SK-N-SH treated with all-trans-retinoic acid at 6 μM for 48 hours (cell line): ENCODE measurements around the gene WNT6.

Experiments used
- ATAC-seq: fragments of 200-7000 bp; cut with Tn5 transposase; 3 replicates; pipeline ENCODE4 v1.9.1; 2020; ENCODE audit warnings: mild to moderate bottlenecking, moderate library complexity
- ARNTL ChIP-seq: fragments of 450-650 bp; formaldehyde crosslinking; IDR thresholded peaks from 2 replicates; pipeline ENCODE4 v1.5.0; 2020; ENCODE audit warnings: low read depth, mild to moderate bottlenecking, moderate library complexity, borderline replicate concordance
- ESRRG ChIP-seq: fragments of 250-450 bp; sonication (Bioruptor Pico); IDR thresholded peaks from 2 replicates; pipeline ENCODE4 v1.6.1; 2021; ENCODE audit warnings: mild to moderate bottlenecking
- GLIS3 ChIP-seq: fragments of 250-450 bp; sonication (Bioruptor Pico); IDR thresholded peaks from 2 replicates; pipeline ENCODE4 v1.5.0; 2020; ENCODE audit warnings: mild to moderate bottlenecking, moderate library complexity
- ISL1 ChIP-seq: fragments of 250-450 bp; sonication (Bioruptor Pico); IDR thresholded peaks from 2 replicates; pipeline ENCODE4 v2.1.2; 2022; ENCODE audit warnings: mild to moderate bottlenecking, moderate library complexity
- OSR1 ChIP-seq: fragments of 250-450 bp; sonication (Bioruptor Pico); IDR thresholded peaks from 2 replicates; pipeline ENCODE4 v1.8.0; 2022; ENCODE audit warnings: moderate library complexity, mild to moderate bottlenecking, inconsistent platforms
- PPARA ChIP-seq: fragments of 250-450 bp; sonication (Bioruptor Pico); IDR thresholded peaks from 2 replicates; pipeline ENCODE4 v1.5.0; 2020; ENCODE audit warnings: mild to moderate bottlenecking, borderline replicate concordance
- RARB ChIP-seq: fragments of 250-450 bp; sonication (Bioruptor Pico); IDR thresholded peaks from 2 replicates; pipeline ENCODE4 v1.8.0; 2021; ENCODE audit warnings: mild to moderate bottlenecking, moderate library complexity
- SNAI2 ChIP-seq: fragments of 250-450 bp; sonication (Bioruptor Pico); IDR thresholded peaks from 2 replicates; pipeline ENCODE4 v1.5.0; 2020; ENCODE audit warnings: mild to moderate bottlenecking, moderate library complexity
- ZC3H10 ChIP-seq: fragments of 250-450 bp; sonication (Bioruptor Pico); IDR thresholded peaks from 2 replicates; pipeline ENCODE4 v1.5.1; 2021; ENCODE audit warnings: mild to moderate bottlenecking, moderate library complexity
- ZFP3 ChIP-seq: fragments of 250-450 bp; sonication (Bioruptor Pico); IDR thresholded peaks from 2 replicates; pipeline ENCODE4 v1.5.0; 2020; ENCODE audit warnings: mild to moderate bottlenecking, moderate library complexity
- ZFP30 ChIP-seq: fragments of 450-650 bp; formaldehyde crosslinking; IDR thresholded peaks from 2 replicates; pipeline ENCODE4 v1.5.0; 2022; ENCODE audit warnings: mild to moderate bottlenecking, moderate library complexity
- ZNF565 ChIP-seq: fragments of 450-650 bp; formaldehyde crosslinking; conservative IDR thresholded peaks from 2 replicates; pipeline ENCODE4 v1.5.0; 2020; ENCODE audit warnings: low read depth, mild to moderate bottlenecking, moderate library complexity
- ZNF70 ChIP-seq: fragments of 450-650 bp; formaldehyde crosslinking; IDR thresholded peaks from 2 replicates; pipeline ENCODE4 v1.5.0; 2020; ENCODE audit warnings: mild to moderate bottlenecking, moderate library complexity
- ZNF8 ChIP-seq: fragments of 450-650 bp; formaldehyde crosslinking; IDR thresholded peaks from 2 replicates; pipeline ENCODE4 v1.5.0; 2020; ENCODE audit warnings: mild to moderate bottlenecking, moderate library complexity
- TF ChIP-seq, protein P1 (sequence below): fragments of 250-450 bp; sonication (Bioruptor Pico); IDR thresholded peaks from 2 replicates; pipeline ENCODE4 v1.8.0; 2021; ENCODE audit warnings: low read depth, mild to moderate bottlenecking, moderate library complexity, borderline replicate concordance
- TF ChIP-seq, protein P2 (sequence below): fragments of 250-450 bp; sonication (Bioruptor Pico); IDR thresholded peaks from 2 replicates; pipeline ENCODE4 v1.5.1; 2020; ENCODE audit warnings: low read depth, mild to moderate bottlenecking, moderate library complexity
- TF ChIP-seq, protein P3 (sequence below): fragments of 250-450 bp; sonication (Bioruptor Pico); IDR thresholded peaks from 2 replicates; pipeline ENCODE4 v1.8.0; 2020; ENCODE audit warnings: mild to moderate bottlenecking, moderate library complexity, borderline replicate concordance
- TF ChIP-seq, protein P4 (sequence below): fragments of 250-450 bp; sonication (Bioruptor Pico); IDR thresholded peaks from 2 replicates; pipeline ENCODE4 v1.5.1; 2021; ENCODE audit warnings: mild to moderate bottlenecking, moderate library complexity

Gene WNT6

DNA sequence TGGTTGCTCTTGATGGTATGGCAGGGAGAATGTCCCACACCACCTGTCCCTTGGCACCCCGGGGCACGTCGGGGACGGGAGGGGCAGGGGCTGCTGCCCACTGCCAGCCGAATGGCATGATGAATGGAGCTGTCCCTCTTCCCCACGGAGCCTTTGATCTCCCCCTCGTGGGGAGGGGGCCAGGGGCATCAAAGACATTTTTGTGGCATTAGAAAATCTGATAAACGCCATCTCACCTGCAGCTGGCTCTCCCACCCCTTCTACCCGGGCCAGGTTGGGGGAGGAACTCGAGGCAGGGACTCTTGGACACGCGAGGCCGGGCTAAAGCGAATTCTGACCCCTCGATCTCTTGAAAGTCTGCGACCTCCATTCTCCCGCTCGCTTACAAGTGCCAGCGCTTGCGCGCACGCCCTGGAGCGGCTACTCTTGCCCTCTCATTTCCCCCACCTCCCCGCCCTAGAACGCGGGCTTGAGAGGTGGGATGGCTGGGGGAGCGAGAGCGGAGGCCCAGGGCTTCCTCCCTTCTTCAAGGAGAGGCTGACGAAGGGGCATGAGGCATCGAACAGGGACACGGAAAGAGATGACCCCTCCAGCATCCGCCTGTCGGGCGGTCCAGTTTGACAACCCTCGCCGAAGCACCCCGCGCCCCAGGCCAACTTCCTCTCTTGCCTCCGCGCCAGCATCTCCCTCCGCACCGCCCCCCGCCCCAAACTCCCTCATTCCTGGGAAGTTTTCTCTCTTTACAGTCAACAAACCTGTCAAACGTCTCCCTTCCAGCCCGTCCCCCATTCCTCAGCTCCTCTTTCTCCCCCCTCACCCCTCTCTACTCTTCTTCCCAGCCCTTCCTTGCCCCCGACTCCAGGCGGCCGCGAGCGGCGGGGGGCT lies 692 bp upstream of the WNT6 start (continued):
- TF ChIP-seq, protein P1, sequence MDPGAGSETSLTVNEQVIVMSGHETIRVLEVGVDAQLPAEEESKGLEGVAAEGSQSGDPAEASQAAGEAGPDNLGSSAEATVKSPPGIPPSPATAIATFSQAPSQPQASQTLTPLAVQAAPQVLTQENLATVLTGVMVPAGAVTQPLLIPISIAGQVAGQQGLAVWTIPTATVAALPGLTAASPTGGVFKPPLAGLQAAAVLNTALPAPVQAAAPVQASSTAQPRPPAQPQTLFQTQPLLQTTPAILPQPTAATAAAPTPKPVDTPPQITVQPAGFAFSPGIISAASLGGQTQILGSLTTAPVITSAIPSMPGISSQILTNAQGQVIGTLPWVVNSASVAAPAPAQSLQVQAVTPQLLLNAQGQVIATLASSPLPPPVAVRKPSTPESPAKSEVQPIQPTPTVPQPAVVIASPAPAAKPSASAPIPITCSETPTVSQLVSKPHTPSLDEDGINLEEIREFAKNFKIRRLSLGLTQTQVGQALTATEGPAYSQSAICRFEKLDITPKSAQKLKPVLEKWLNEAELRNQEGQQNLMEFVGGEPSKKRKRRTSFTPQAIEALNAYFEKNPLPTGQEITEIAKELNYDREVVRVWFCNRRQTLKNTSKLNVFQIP (CRISPR knock-in tag) = no peak
- TF ChIP-seq ZFP3 (CRISPR knock-in tag) = no peak

DNA sequence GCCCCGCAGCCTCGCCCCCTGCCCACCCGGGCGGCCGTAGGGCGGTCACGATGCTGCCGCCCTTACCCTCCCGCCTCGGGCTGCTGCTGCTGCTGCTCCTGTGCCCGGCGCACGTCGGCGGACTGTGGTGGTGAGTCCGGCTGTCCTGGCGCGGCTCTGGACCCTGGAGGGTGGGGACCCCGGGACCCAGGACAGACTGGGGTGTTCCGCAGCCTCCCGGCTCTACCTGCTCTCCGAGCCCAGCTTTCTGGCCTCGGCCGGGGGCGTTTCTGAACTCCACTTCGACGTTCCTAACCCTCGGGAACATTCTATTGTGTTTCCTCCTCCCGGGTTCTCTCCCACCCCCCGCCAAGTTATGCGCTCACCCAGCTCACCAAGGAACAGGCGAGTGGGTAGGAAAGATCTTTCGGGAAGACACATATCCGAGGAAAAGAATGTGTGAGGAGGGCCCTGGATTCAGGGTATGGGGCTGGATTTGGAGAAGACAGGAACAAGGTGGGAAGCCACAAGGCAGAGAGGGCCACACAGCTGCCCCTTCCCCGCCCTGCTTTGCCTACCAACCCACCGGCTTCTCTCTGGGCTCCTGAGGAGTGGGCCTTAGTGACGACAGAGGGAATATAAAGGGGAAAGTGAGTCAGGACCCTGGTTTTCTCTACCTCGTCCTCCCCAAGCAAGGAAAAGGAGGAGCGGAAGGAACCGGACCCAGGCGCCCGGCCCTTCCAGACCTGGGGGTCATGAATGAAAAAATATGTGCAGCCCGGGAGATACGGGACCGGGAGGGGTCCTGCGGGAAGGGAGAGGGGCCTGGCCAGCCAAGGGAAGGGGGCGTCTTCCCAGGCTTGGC lies 605 bp downstream of the WNT6 start:
- TF ChIP-seq ESRRG (CRISPR knock-in tag) (no peak), ZNF8 (CRISPR knock-in tag) (no peak), ZC3H10 (no peak), PPARA (no peak), OSR1 (CRISPR knock-in tag) (no peak), ISL1 (CRISPR knock-in tag) (no peak), ZNF70 (no peak), ARNTL (CRISPR knock-in tag) (no peak)
- TF ChIP-seq, protein P2, sequence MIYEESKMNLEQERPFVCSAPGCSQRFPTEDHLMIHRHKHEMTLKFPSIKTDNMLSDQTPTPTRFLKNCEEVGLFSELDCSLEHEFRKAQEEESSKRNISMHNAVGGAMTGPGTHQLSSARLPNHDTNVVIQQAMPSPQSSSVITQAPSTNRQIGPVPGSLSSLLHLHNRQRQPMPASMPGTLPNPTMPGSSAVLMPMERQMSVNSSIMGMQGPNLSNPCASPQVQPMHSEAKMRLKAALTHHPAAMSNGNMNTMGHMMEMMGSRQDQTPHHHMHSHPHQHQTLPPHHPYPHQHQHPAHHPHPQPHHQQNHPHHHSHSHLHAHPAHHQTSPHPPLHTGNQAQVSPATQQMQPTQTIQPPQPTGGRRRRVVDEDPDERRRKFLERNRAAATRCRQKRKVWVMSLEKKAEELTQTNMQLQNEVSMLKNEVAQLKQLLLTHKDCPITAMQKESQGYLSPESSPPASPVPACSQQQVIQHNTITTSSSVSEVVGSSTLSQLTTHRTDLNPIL (CRISPR knock-in tag) = no peak
- TF ChIP-seq, protein P3, sequence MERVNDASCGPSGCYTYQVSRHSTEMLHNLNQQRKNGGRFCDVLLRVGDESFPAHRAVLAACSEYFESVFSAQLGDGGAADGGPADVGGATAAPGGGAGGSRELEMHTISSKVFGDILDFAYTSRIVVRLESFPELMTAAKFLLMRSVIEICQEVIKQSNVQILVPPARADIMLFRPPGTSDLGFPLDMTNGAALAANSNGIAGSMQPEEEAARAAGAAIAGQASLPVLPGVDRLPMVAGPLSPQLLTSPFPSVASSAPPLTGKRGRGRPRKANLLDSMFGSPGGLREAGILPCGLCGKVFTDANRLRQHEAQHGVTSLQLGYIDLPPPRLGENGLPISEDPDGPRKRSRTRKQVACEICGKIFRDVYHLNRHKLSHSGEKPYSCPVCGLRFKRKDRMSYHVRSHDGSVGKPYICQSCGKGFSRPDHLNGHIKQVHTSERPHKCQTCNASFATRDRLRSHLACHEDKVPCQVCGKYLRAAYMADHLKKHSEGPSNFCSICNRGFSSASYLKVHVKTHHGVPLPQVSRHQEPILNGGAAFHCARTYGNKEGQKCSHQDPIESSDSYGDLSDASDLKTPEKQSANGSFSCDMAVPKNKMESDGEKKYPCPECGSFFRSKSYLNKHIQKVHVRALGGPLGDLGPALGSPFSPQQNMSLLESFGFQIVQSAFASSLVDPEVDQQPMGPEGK (CRISPR knock-in tag) = no peak
- ATAC-seq = peak; percentile 3; the same call in 1 of the 3 replicates

DNA sequence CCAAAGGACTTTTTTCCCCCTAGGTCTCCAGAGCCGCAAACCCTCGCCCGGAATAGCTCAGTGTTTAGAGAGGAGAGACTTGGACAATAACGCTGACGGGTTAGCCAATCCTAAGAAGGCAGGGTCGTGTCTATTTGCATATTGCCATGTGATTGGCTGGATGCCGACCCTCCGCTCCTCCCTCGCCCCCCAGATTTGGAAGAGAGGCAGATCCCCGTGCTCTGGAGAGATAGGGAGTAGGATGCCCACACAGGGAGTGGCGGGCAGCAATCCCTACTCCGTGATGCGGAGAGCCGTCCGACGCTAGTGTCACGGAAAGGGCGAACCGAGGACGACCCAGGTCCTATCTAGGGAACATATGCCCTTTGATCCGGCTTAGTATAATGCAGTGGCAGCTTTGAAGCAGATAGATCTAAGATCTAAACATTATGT lies 1.4 kb downstream of the WNT6 start:
- ATAC-seq = peak; percentile 81
- no peak for TF ChIP-seq GLIS3
- TF ChIP-seq, protein P3 (CRISPR knock-in tag) = no peak
- TF ChIP-seq, protein P2 (CRISPR knock-in tag) = no peak
- no peak for TF ChIP-seq ZFP30 (CRISPR knock-in tag)
- TF ChIP-seq ISL1 (CRISPR knock-in tag) = no peak
- TF ChIP-seq ZNF565 (CRISPR knock-in tag) = no peak
- no peak for TF ChIP-seq PPARA
- TF ChIP-seq, protein P4, sequence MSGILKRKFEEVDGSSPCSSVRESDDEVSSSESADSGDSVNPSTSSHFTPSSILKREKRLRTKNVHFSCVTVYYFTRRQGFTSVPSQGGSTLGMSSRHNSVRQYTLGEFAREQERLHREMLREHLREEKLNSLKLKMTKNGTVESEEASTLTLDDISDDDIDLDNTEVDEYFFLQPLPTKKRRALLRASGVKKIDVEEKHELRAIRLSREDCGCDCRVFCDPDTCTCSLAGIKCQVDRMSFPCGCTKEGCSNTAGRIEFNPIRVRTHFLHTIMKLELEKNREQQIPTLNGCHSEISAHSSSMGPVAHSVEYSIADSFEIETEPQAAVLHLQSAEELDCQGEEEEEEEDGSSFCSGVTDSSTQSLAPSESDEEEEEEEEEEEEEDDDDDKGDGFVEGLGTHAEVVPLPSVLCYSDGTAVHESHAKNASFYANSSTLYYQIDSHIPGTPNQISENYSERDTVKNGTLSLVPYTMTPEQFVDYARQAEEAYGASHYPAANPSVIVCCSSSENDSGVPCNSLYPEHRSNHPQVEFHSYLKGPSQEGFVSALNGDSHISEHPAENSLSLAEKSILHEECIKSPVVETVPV (CRISPR knock-in tag) = no peak
- TF ChIP-seq SNAI2 = no peak
- no peak for TF ChIP-seq ARNTL (CRISPR knock-in tag)
- TF ChIP-seq ESRRG (CRISPR knock-in tag) = no peak
- TF ChIP-seq ZFP3 (CRISPR knock-in tag) = no peak
- no peak for TF ChIP-seq RARB (CRISPR knock-in tag)
- TF ChIP-seq, all 23 proteins: peak for 0
